ENCODE data around the gene MLXIPL.
A peak's percentile ranks its signal among the peaks of the same experiment; 100 is the strongest.

DNA sequence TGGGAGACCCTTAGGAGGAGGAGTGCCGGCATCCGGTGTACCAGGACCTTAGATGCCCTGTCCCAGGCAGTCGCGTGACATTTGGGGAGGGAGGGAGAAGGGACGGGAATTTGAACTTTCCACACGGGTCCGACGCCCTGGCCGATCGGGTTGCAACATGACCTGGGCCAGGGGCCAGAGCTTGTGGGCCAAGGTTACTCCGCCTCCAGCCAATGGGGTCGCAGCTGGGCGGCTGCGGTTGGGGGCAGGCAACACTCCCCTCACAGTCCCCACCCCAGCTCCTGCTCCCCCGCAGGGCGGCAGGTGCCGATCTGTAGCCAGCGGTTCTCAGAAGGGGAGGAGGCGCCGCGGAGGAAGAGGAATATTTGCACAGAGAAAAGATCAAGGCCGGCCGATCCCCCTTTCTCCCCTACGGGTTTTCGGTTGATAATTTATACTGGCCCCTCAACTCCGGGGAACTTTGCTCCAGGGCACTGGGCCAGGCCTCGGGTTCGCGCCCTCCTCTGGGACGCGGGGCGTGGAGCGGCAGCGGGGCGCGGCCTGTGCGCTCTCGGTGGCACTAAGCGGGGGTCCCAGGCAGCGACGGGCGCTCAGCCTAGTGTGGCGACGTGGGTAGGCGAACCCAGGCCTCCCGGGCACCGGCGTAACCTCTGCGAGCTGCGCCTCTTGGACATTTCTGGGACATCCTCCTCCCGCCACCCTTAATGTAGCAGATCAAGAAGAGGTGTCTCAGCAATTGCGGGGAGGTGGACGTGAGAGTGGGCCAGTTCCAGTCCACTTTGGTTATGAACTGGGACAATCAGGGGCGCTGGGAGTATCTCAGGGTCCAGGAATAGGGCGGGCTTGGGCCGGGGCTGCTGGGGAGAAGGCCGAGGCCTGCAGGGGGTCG, 1.2 kb downstream of the MLXIPL start:
- TF ChIP-seq EZH2phosphoT487 (IDR thresholded peaks at IDR 0.05; ENCODE audit: low read depth, severe bottlenecking, unreplicated experiment) (no peak), EZH2 (IDR thresholded peaks at IDR 0.05; ENCODE audit: borderline replicate concordance) (peak; percentile 85)
- TF ChIP-seq, protein P1, sequence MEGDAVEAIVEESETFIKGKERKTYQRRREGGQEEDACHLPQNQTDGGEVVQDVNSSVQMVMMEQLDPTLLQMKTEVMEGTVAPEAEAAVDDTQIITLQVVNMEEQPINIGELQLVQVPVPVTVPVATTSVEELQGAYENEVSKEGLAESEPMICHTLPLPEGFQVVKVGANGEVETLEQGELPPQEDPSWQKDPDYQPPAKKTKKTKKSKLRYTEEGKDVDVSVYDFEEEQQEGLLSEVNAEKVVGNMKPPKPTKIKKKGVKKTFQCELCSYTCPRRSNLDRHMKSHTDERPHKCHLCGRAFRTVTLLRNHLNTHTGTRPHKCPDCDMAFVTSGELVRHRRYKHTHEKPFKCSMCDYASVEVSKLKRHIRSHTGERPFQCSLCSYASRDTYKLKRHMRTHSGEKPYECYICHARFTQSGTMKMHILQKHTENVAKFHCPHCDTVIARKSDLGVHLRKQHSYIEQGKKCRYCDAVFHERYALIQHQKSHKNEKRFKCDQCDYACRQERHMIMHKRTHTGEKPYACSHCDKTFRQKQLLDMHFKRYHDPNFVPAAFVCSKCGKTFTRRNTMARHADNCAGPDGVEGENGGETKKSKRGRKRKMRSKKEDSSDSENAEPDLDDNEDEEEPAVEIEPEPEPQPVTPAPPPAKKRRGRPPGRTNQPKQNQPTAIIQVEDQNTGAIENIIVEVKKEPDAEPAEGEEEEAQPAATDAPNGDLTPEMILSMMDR (IDR thresholded peaks at IDR 0.05; ENCODE audit: poor library complexity) = no peak
